Measurements from ENCODE around the gene WIPI1.
"Not testable (repeated sequence)": the region's sequence is repeated elsewhere in the genome, so short reads cannot be mapped to it uniquely, and the experiment has no call there.

The WIPI1 gene

GRCh38 chr17:68457168-68457538, at the start of gene WIPI1:
Gene WIPI1, minus strand, starts transcription at chr17:68457496. Its CDS starts 75 bp downstream, at chr17:68457421.
- DNase-seq = peak in 1 of 2 experiments; percentile 41

GRCh38 chr17:68505951-68506350, 48.7 kb upstream of the WIPI1 start:
- no peak for DNase-seq

GRCh38 chr17:68501074-68501473, 43.8 kb upstream of the WIPI1 start:
- no peak for DNase-seq

GRCh38 chr17:68499587-68499986, 42.3 kb upstream of the WIPI1 start:
- no peak for DNase-seq

- no peak for DNase-seq
Observed at GRCh38 chr17:68498479-68499326, 41.4 kb upstream of the WIPI1 start.

GRCh38 chr17:68497885-68498319, 40.6 kb upstream of the WIPI1 start:
- DNase-seq = no peak

GRCh38 chr17:68495081-68495480, 37.8 kb upstream of the WIPI1 start:
- DNase-seq = no peak

- not testable (repeated sequence) for DNase-seq
Observed at GRCh38 chr17:68492394-68493054, 35.2 kb upstream of the WIPI1 start.

GRCh38 chr17:68491381-68492231, 34.3 kb upstream of the WIPI1 start:
- no peak for DNase-seq

GRCh38 chr17:68489919-68490318, 32.6 kb upstream of the WIPI1 start:
- no peak for DNase-seq

- DNase-seq = no peak
Observed at GRCh38 chr17:68484458-68484857, 27.2 kb upstream of the WIPI1 start.

GRCh38 chr17:68482576-68483041, 25.3 kb upstream of the WIPI1 start:
- DNase-seq = peak; percentile 27 to 44

- no peak for DNase-seq
Observed at GRCh38 chr17:68480885-68481284, 23.6 kb upstream of the WIPI1 start.

GRCh38 chr17:68470961-68471360, 13.7 kb upstream of the WIPI1 start:
- no peak for DNase-seq

GRCh38 chr17:68468788-68469187, 11.5 kb upstream of the WIPI1 start:
- no peak for DNase-seq

GRCh38 chr17:68468334-68468733, 11.0 kb upstream of the WIPI1 start:
- DNase-seq = no peak

GRCh38 chr17:68463211-68464019, 6.1 kb upstream of the WIPI1 start:
- DNase-seq = no peak

- peak; percentile 78 to 83 for DNase-seq
Observed at GRCh38 chr17:68462381-68463210, 5.3 kb upstream of the WIPI1 start.

- DNase-seq = peak; percentile 62 to 71
Observed at GRCh38 chr17:68461589-68461988, 4.3 kb upstream of the WIPI1 start.

- peak in 1 of 2 experiments; percentile 33 for DNase-seq
Observed at GRCh38 chr17:68461122-68461539, 3.8 kb upstream of the WIPI1 start.

GRCh38 chr17:68460715-68461114, 3.4 kb upstream of the WIPI1 start:
- peak in 1 of 2 experiments; percentile 4 for DNase-seq

Measured in SHP77 (cell line).